Measurements from ENCODE around the gene C1D. TPM values are rescaled to one million over a fixed set of nuclear protein-coding genes. Genes with fewer than 3 reads are reported as not detected.

Gene C1D
- total RNA-seq, 1 donor from 2014 or later = 16.0 TPM

- DNase-seq (ENCODE audit: low read depth in 2 of 2) = no peak
Measured at GRCh38 chr2:68059784-68060525, 2.8 kb downstream of the C1D start.

- DNase-seq (ENCODE audit: low read depth in 2 of 2) = no peak
Measured at GRCh38 chr2:68057658-68058396, 5.0 kb downstream of the C1D start.

GRCh38 chr2:68052717-68053422 lies 9.9 kb downstream of the C1D start:
- no peak for DNase-seq (ENCODE audit: low read depth in 2 of 2)

- no peak for DNase-seq (ENCODE audit: low read depth in 2 of 2)
Measured at GRCh38 chr2:68050353-68050752, 12.5 kb downstream of the C1D start.

GRCh38 chr2:68046642-68047240 lies 16.1 kb downstream of the C1D start:
- no peak for DNase-seq (ENCODE audit: low read depth in 2 of 2)

GRCh38 chr2:68046224-68046623 lies 16.6 kb downstream of the C1D start:
- DNase-seq (ENCODE audit: low read depth in 2 of 2) = no peak

GRCh38 chr2:68045342-68045741 lies 17.5 kb downstream of the C1D start:
- no peak for DNase-seq (ENCODE audit: low read depth in 2 of 2)

GRCh38 chr2:68044099-68044498 lies 18.7 kb downstream of the C1D start:
- DNase-seq (ENCODE audit: low read depth in 2 of 2) = peak in 1 of 2 donors; percentile 8

GRCh38 chr2:68043695-68044094 lies 19.1 kb downstream of the C1D start:
- no peak for DNase-seq (ENCODE audit: low read depth in 2 of 2)

GRCh38 chr2:68043032-68043431 lies 19.8 kb downstream of the C1D start:
- DNase-seq (ENCODE audit: low read depth in 2 of 2) = no peak

- no peak for DNase-seq (ENCODE audit: low read depth in 2 of 2)
Measured at GRCh38 chr2:68041704-68042245, 21.0 kb downstream of the C1D start.

GRCh38 chr2:68040078-68040477 lies 22.7 kb downstream of the C1D start:
- no peak for DNase-seq (ENCODE audit: low read depth in 2 of 2)

- DNase-seq (ENCODE audit: low read depth in 2 of 2) = no peak
Measured at GRCh38 chr2:68039317-68039716, 23.5 kb downstream of the C1D start.

GRCh38 chr2:68032702-68033101 lies 30.1 kb downstream of the C1D start:
- DNase-seq (ENCODE audit: low read depth in 2 of 2) = no peak

- DNase-seq (ENCODE audit: low read depth in 2 of 2) = peak; percentile 59 to 66
Measured at GRCh38 chr2:68031542-68032160, 31.2 kb downstream of the C1D start.

- DNase-seq (ENCODE audit: low read depth in 2 of 2) = no peak
Measured at GRCh38 chr2:68031043-68031442, 31.8 kb downstream of the C1D start.

- DNase-seq (ENCODE audit: low read depth in 2 of 2) = no peak
Measured at GRCh38 chr2:68030529-68030928, 32.3 kb downstream of the C1D start.

GRCh38 chr2:68027959-68028358 lies 34.8 kb downstream of the C1D start:
- DNase-seq (ENCODE audit: low read depth in 2 of 2) = no peak

GRCh38 chr2:68024450-68024849 lies 38.4 kb downstream of the C1D start:
- no peak for DNase-seq (ENCODE audit: low read depth in 2 of 2)

- no peak for DNase-seq (ENCODE audit: low read depth in 2 of 2)
Measured at GRCh38 chr2:68023904-68024303, 38.9 kb downstream of the C1D start.

- DNase-seq (ENCODE audit: low read depth in 2 of 2) = peak in 1 of 2 donors; percentile 55
Measured at GRCh38 chr2:68018727-68019126, 44.1 kb downstream of the C1D start.
